K562 (cell line): Measurements from ENCODE around the gene UIMC1. TPM values are rescaled to one million over a fixed set of nuclear protein-coding genes. Genes with fewer than 3 reads are reported as not detected.

Experiments
- BRD4 ChIP-seq: fragments of 200-600 bp; sonication (generic); IDR thresholded peaks from 2 replicates; pipeline ENCODE4 v1.6.1; 2017; ENCODE audit warnings: inconsistent platforms
- CBX8 ChIP-seq: fragments of 200-600 bp; sonication (generic); IDR thresholded peaks from 2 replicates; pipeline ENCODE4 v1.6.1; 2012; ENCODE audit warnings: borderline replicate concordance, mixed run types, low read depth, mild to moderate bottlenecking, moderate library complexity, mixed read lengths, low read length, control low read depth, inconsistent platforms; ENCODE audit not compliant: poor library complexity, severe bottlenecking; ENCODE audit errors: extremely low read depth
- GABPB1 ChIP-seq: sonication (generic); formaldehyde crosslinking; IDR thresholded peaks from 2 replicates; pipeline ENCODE4 v1.8.0; 2022; ENCODE audit warnings: mild to moderate bottlenecking, missing genetic modification reagents
- HDAC2 ChIP-seq: fragments of 450-650 bp; IDR thresholded peaks from 2 replicates; pipeline ENCODE4 v1.6.1; 2016; ENCODE audit warnings: mild to moderate bottlenecking
- KDM1A ChIP-seq, 2 experiments: fragments of 450-650 bp; IDR thresholded peaks; 2 replicates each; pipeline ENCODE4 v1.6.1; 2016; ENCODE audit warnings: mild to moderate bottlenecking in 2 of 2
- KHSRP ChIP-seq: fragments of 450-650 bp; IDR thresholded peaks from 2 replicates; pipeline ENCODE4 v1.6.1; 2017
- L3MBTL2 ChIP-seq: fragments of 450-650 bp; IDR thresholded peaks from 2 replicates; pipeline ENCODE4 v1.6.1; 2016; ENCODE audit warnings: mild to moderate bottlenecking, moderate library complexity
- MGA ChIP-seq: fragments of 450-650 bp; IDR thresholded peaks from 2 replicates; pipeline ENCODE4 v1.6.1; 2016; ENCODE audit warnings: mild to moderate bottlenecking, moderate library complexity
- NEUROD1 ChIP-seq: fragments of 150-350 bp; IDR thresholded peaks from 2 replicates; pipeline ENCODE4 v1.6.1; 2014; ENCODE audit warnings: borderline replicate concordance, low read length, low read depth; ENCODE audit not compliant: partially characterized antibody
- NFATC3 ChIP-seq: fragments of 450-650 bp; IDR thresholded peaks from 2 replicates; pipeline ENCODE4 v1.6.1; 2017; ENCODE audit warnings: mild to moderate bottlenecking
- POLR2AphosphoS5 ChIP-seq: IDR thresholded peaks from 2 replicates; pipeline ENCODE4 v1.6.1; 2011; ENCODE audit warnings: mild to moderate bottlenecking, low read depth, low read length, moderate library complexity; ENCODE audit not compliant: control insufficient read depth, insufficient read depth
- RBM17 ChIP-seq: fragments of 200-400 bp; formaldehyde crosslinking; IDR thresholded peaks from 2 replicates; pipeline ENCODE4 v1.6.1; 2017; ENCODE audit warnings: low read depth, mild to moderate bottlenecking, low read length, borderline replicate concordance
- ZNF277 ChIP-seq: fragments of 250-450 bp; sonication (Bioruptor Pico); IDR thresholded peaks from 2 replicates; pipeline ENCODE4 v1.8.0; 2022; ENCODE audit warnings: inconsistent platforms, mild to moderate bottlenecking, moderate library complexity, borderline replicate concordance
- polyA plus RNA-seq, 8 experiments: library from polyadenylated mRNA; depleted of rRNA in 4 of 8; stranded (reverse) in 5 of 8; unstranded in 3 of 8; fragments of >200 nt; fragmentation: Nextera tagmentation in 2 of 8; fragmentation: Illumina TruSeq in 1 of 8; extraction: Ambion mirVana in 2 of 8; extraction: Trizol in 1 of 8; gene quantifications; 2 replicates each; pipeline versions ENCODE4 v1.2.1 to v1.2.3, GENCODE V29; 2011 to 2014; ENCODE audit warnings: inconsistent platforms in 1 of 8, missing spikeins in 1 of 8
- total RNA-seq, 7 experiments: library from RNA; depleted of rRNA in 6 of 7; stranded (reverse); fragments of >200 nt in 6 of 7; fragmentation: Illumina TruSeq in 2 of 7; extraction: Trizol in 2 of 7; gene quantifications; 2 replicates each; pipeline versions ENCODE4 v1.2.1 to v1.2.3, GENCODE V29; 2011 to 2021; ENCODE audit warnings: low replicate concordance in 1 of 7
- TF ChIP-seq, protein P1 (sequence below): fragments of 450-650 bp; formaldehyde crosslinking; IDR thresholded peaks from 2 replicates; pipeline ENCODE4 v1.4.0; 2020; ENCODE audit warnings: mild to moderate bottlenecking, moderate library complexity

The UIMC1 gene
- total and polyA plus RNA-seq, 9 of the 15 experiments (the other 6 are each of a cell fraction or from before 2014, with no cell fraction given): 14.9 to 51.7 (median 36.8) TPM

DNA sequence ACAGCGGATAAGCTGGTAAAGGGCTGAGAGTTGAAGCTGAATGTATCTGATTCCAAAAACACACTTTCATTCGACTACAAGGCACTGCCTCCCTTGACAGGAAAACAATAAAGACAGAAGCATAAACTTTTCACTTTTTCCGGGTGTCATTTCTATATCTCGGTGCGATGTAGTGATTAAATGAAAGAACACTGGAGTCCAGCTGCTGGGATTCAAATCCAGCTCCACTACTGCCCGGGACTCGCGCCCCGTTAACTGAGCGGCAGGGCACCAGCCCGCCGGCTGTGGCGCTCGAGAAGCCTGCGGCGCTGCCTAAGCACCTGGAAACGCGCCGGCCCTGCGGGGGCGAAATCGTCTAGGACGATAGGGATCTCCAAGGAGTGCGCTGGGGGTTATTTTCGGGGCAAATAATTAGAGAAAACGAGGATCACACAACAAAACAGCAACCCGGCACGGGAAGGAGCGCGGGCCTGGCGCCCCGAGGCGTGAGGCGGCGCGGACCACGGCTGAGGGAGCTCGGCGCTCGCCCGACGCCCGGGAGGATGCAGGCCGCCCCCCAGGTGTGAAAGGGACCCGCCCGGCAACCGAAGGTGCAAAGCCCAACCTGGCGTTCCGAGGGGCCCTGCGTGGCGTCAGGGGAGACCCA, 837 bp downstream of the UIMC1 start (continued):
- TF ChIP-seq ZNF277 (CRISPR knock-in tag) (no peak), POLR2AphosphoS5 (peak; percentile 37), NFATC3 (peak; percentile 49; the same call in 1 of the 2 replicates), NEUROD1 (no peak), BRD4 (0 out of 2 replicates have a peak, but pooled peaks have one; percentile 1), CBX8 (no peak), RBM17 (no peak), KDM1A (IDR thresholded peaks at IDR 0.05) (no peak), L3MBTL2 (peak; percentile 48), GABPB1 (CRISPR knock-in tag) (0 out of 2 replicates have a peak, but pooled peaks have one; percentile 12), KHSRP (no peak), HDAC2 (no peak), MGA (peak; percentile 38)
- TF ChIP-seq, protein P1, sequence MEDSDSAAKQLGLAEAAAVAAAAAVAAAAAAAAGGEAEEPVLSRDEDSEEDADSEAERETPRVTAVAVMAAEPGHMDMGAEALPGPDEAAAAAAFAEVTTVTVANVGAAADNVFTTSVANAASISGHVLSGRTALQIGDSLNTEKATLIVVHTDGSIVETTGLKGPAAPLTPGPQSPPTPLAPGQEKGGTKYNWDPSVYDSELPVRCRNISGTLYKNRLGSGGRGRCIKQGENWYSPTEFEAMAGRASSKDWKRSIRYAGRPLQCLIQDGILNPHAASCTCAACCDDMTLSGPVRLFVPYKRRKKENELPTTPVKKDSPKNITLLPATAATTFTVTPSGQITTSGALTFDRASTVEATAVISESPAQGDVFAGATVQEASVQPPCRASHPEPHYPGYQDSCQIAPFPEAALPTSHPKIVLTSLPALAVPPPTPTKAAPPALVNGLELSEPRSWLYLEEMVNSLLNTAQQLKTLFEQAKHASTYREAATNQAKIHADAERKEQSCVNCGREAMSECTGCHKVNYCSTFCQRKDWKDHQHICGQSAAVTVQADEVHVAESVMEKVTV (CRISPR knock-in tag): no peak
